ENCODE measurements around the gene P2RX7. TPM values are rescaled to one million over a fixed set of nuclear protein-coding genes. Genes with fewer than 3 reads are reported as not detected.

The P2RX7 gene
- total RNA-seq, 1 experiment from 2014 or later: 0.17 TPM

GRCh38 chr12:121131941-121132341, 735 bp upstream of the P2RX7 start:
- Histone ChIP-seq H3K27ac (ENCODE audit: low read depth, low read length, poor library complexity, severe bottlenecking) (no peak overlapping the region), H3K4me3 (ENCODE audit: low read depth, low read length, poor library complexity, severe bottlenecking) (no peak overlapping the region), H3K27me3 (replicated peaks; ENCODE audit: insufficient read depth, low read depth, low read length, poor library complexity) (no peaks in the 10 kb centered on the region), H3K9me3 (ENCODE audit: low read depth, low read length, poor library complexity, severe bottlenecking) (no peaks in the 10 kb centered on the region), H3K36me3 (ENCODE audit: insufficient read depth, low read length, poor library complexity, severe bottlenecking) (no peaks in the 10 kb centered on the region), H3K4me1 (ENCODE audit: insufficient read depth, low read length, poor library complexity, severe bottlenecking) (no peaks in the 10 kb centered on the region)
- TF ChIP-seq CTCF (conservative IDR thresholded peaks at IDR 0.05; ENCODE audit: low read depth, low read length) (no peak), EZH2 (IDR thresholded peaks at IDR 0.05; ENCODE audit: borderline replicate concordance, low read depth, low read length, poor library complexity, severe bottlenecking) (no peak)
- no peak for DNase-seq (ENCODE audit: low spot score)
- POLR2A ChIA-PET (ENCODE audit: low non-redundant PET): no interaction called here
- no TSS peak for BruUV-seq (replicated peaks)
- intact Hi-C loops (cut with micrococcal nuclease; ENCODE audit: unreplicated experiment): no loop called here
- CTCF ChIA-PET: no interaction called here

- ChIA-PET CTCF (no interaction called here), POLR2A (ENCODE audit: low non-redundant PET) (no interaction called here)
- Histone ChIP-seq H3K27me3 (replicated peaks; ENCODE audit: insufficient read depth, low read depth, low read length, poor library complexity) (no peaks in the 10 kb centered on the region), H3K4me1 (ENCODE audit: insufficient read depth, low read length, poor library complexity, severe bottlenecking) (no peaks in the 10 kb centered on the region), H3K4me3 (ENCODE audit: low read depth, low read length, poor library complexity, severe bottlenecking) (no peak overlapping the region), H3K36me3 (ENCODE audit: insufficient read depth, low read length, poor library complexity, severe bottlenecking) (no peaks in the 10 kb centered on the region), H3K27ac (ENCODE audit: low read depth, low read length, poor library complexity, severe bottlenecking) (no peak overlapping the region), H3K9me3 (ENCODE audit: low read depth, low read length, poor library complexity, severe bottlenecking) (no peaks in the 10 kb centered on the region)
- intact Hi-C loops (cut with micrococcal nuclease; ENCODE audit: unreplicated experiment): no loop called here
- DNase-seq (ENCODE audit: low spot score): no peak
- TF ChIP-seq EZH2 (IDR thresholded peaks at IDR 0.05; ENCODE audit: borderline replicate concordance, low read depth, low read length, poor library complexity, severe bottlenecking): no peak
- TF ChIP-seq CTCF (conservative IDR thresholded peaks at IDR 0.05; ENCODE audit: low read depth, low read length): no peak
- BruUV-seq (replicated peaks): no TSS peak
Observed at GRCh38 chr12:121133838-121134237, 1.2 kb downstream of the P2RX7 start.

- Histone ChIP-seq H3K27ac (ENCODE audit: low read depth, low read length, poor library complexity, severe bottlenecking) (no peak overlapping the region), H3K27me3 (replicated peaks; ENCODE audit: insufficient read depth, low read depth, low read length, poor library complexity) (no peaks in the 10 kb centered on the region), H3K4me1 (ENCODE audit: insufficient read depth, low read length, poor library complexity, severe bottlenecking) (no peaks in the 10 kb centered on the region), H3K9me3 (ENCODE audit: low read depth, low read length, poor library complexity, severe bottlenecking) (no peaks in the 10 kb centered on the region), H3K4me3 (ENCODE audit: low read depth, low read length, poor library complexity, severe bottlenecking) (no peak overlapping the region), H3K36me3 (ENCODE audit: insufficient read depth, low read length, poor library complexity, severe bottlenecking) (no peaks in the 10 kb centered on the region)
- POLR2A ChIA-PET (ENCODE audit: low non-redundant PET): no interaction called here
- TF ChIP-seq EZH2 (IDR thresholded peaks at IDR 0.05; ENCODE audit: borderline replicate concordance, low read depth, low read length, poor library complexity, severe bottlenecking): no peak
- no peak for TF ChIP-seq CTCF (conservative IDR thresholded peaks at IDR 0.05; ENCODE audit: low read depth, low read length)
- no peak for DNase-seq (ENCODE audit: low spot score)
- intact Hi-C loops (cut with micrococcal nuclease; ENCODE audit: unreplicated experiment): no loop called here
- CTCF ChIA-PET: no interaction called here
- BruUV-seq (replicated peaks): no TSS peak
Observed at GRCh38 chr12:121135320-121135719, 2.6 kb downstream of the P2RX7 start.

All from A673 (cell line).